Mammary epithelial cell (primary cell): ENCODE measurements around the gene BAIAP2L1.

Source experiments
- EZH2 ChIP-seq: IDR thresholded peaks from 2 replicates; pipeline ENCODE4 v1.6.1; 2012; ENCODE audit warnings: low read length, inconsistent platforms, borderline replicate concordance
- TF ChIP-seq, protein P1 (sequence below), 2 donors: IDR thresholded peaks in 1 of 2; conservative IDR thresholded peaks in 1 of 2; 2 replicates each; pipeline ENCODE4 v1.5.1; 2011 to 2012; ENCODE audit warnings: inconsistent platforms in 2 of 2, low read length in 2 of 2, mild to moderate bottlenecking in 2 of 2, control low read depth in 1 of 2, low read depth in 1 of 2; ENCODE audit not compliant: insufficient read depth in 1 of 2; ENCODE audit errors: extremely low read depth in 1 of 2

- TF ChIP-seq, protein P1, sequence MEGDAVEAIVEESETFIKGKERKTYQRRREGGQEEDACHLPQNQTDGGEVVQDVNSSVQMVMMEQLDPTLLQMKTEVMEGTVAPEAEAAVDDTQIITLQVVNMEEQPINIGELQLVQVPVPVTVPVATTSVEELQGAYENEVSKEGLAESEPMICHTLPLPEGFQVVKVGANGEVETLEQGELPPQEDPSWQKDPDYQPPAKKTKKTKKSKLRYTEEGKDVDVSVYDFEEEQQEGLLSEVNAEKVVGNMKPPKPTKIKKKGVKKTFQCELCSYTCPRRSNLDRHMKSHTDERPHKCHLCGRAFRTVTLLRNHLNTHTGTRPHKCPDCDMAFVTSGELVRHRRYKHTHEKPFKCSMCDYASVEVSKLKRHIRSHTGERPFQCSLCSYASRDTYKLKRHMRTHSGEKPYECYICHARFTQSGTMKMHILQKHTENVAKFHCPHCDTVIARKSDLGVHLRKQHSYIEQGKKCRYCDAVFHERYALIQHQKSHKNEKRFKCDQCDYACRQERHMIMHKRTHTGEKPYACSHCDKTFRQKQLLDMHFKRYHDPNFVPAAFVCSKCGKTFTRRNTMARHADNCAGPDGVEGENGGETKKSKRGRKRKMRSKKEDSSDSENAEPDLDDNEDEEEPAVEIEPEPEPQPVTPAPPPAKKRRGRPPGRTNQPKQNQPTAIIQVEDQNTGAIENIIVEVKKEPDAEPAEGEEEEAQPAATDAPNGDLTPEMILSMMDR (conservative IDR thresholded peaks at IDR 0.05 in 1 of 2, IDR thresholded peaks at IDR 0.05 in 1 of 2; ENCODE audit: extremely low read depth in 1 of 2, insufficient read depth in 1 of 2, low read depth in 1 of 2, low read length in 2 of 2): no peak
- no peak for TF ChIP-seq EZH2
These were observed 38.4 kb downstream of the BAIAP2L1 start for GRCh38 chr7:98362517-98362916.
